H1 (cell line): ENCODE results near the gene RNASE4.

Experiments used
- CHD2 ChIP-seq: IDR thresholded peaks from 2 replicates; pipeline ENCODE4 v1.6.1; 2012; ENCODE audit warnings: low read length, improper control_type of control experiment
- CTCF ChIP-seq, 3 experiments: IDR thresholded peaks; 1 replicate in 2 of 3; 2 replicates in 1 of 3; pipeline versions ENCODE4 v1.5.1 to v1.6.1; 2011; ENCODE audit warnings: low read length in 3 of 3, mild to moderate bottlenecking in 3 of 3, inconsistent platforms in 2 of 3, low read depth in 1 of 3, moderate library complexity in 1 of 3; ENCODE audit not compliant: insufficient read depth in 1 of 3; ENCODE audit errors: control extremely low read depth in 1 of 3
- EP300 ChIP-seq, 2 experiments: IDR thresholded peaks; 1 replicate in 1 of 2; 2 replicates in 1 of 2; pipeline ENCODE4 v1.6.1; 2011 to 2012; ENCODE audit warnings: low read depth in 2 of 2, low read length in 2 of 2, mild to moderate bottlenecking in 2 of 2, borderline replicate concordance in 1 of 2, inconsistent platforms in 1 of 2, moderate library complexity in 1 of 2
- EZH2 ChIP-seq: fragments of 200-600 bp; sonication (generic); IDR thresholded peaks from 2 replicates; pipeline ENCODE4 v1.7.1; 2012; ENCODE audit warnings: low read depth, mild to moderate bottlenecking, moderate library complexity, low read length, inconsistent platforms; ENCODE audit not compliant: severe bottlenecking
- GTF2F1 ChIP-seq: IDR thresholded peaks from 2 replicates; pipeline ENCODE4 v1.6.1; 2012; ENCODE audit warnings: low read depth, low read length, improper control_type of control experiment, borderline replicate concordance
- JUN ChIP-seq: IDR thresholded peaks from 2 replicates; pipeline ENCODE4 v1.6.1; 2011; ENCODE audit warnings: low read depth, mild to moderate bottlenecking, improper control_type of control experiment, low read length
- MAX ChIP-seq: IDR thresholded peaks from 2 replicates; pipeline ENCODE4 v1.6.1; 2012; ENCODE audit warnings: inconsistent platforms
- POLR2A ChIP-seq, 2 experiments: IDR thresholded peaks; 1 replicate in 1 of 2; 2 replicates in 1 of 2; pipeline ENCODE4 v1.6.1; 2011; ENCODE audit warnings: low read depth in 2 of 2, low read length in 2 of 2, mild to moderate bottlenecking in 2 of 2; ENCODE audit errors: control extremely low read depth in 1 of 2
- POLR2AphosphoS5 ChIP-seq: IDR thresholded peaks from 2 replicates; pipeline ENCODE4 v1.6.1; 2011; ENCODE audit warnings: low read depth, low read length
- TEAD4 ChIP-seq: IDR thresholded peaks from 2 replicates; pipeline ENCODE4 v1.6.1; 2012; ENCODE audit warnings: low read depth, low read length, inconsistent platforms, mixed read lengths
- YY1 ChIP-seq: IDR thresholded peaks from 2 replicates; pipeline ENCODE4 v1.6.1; 2011; ENCODE audit warnings: low read depth, mild to moderate bottlenecking, low read length
- ZNF274 ChIP-seq: IDR thresholded peaks from 2 replicates; pipeline ENCODE4 v1.7.0; 2012; ENCODE audit warnings: low read length, borderline replicate concordance; ENCODE audit errors: extremely low read depth
- TF ChIP-seq, protein P1 (sequence below): IDR thresholded peaks from 2 replicates; pipeline ENCODE4 v1.6.1; 2011; ENCODE audit warnings: low read depth, mild to moderate bottlenecking, low read length; ENCODE audit not compliant: insufficient read depth

DNA sequence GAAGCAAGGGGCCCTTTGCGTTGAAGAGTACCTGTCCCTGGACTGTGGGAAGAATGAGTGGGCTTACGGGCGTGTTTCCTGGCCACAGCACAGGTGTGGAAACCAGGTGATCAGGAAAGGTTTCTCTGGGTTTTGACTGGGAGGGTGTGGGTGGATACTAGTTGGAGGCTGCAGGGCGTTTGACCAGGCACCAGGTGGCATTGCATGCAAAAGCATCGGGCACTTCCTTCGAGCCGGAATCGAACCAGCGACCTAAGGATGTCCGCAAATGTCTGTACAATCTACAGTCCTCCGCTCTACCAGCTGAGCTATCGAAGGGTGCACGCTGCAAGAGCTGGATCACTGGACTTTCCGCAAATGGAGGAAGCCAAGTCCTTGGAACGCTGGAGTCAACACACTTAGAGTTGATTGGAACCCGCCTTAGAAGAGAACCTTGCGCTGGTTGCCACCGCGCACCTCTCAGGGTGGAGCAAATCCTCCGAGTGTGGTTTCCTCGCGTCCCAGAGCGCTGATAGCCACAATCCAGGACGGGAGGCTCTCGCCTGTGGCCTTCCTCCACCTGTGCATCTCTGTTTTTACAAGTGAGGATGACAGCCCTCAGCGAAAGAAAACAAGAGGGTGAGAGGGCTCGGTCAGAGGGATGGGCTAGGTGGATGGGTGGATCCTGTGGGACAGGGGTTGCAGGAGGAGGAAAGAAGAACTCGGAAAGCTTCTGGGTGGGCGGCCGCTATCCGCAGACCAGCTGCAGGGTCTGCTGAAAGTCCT is 21.2 kb upstream of the RNASE4 start:
- TF ChIP-seq YY1 (no peak; the same call in 1 of the 2 replicates), POLR2A (IDR thresholded peaks at IDR 0.05; ENCODE audit: control extremely low read depth in 1 of 2, low read depth in 2 of 2, low read length in 2 of 2) (no peak), GTF2F1 (no peak), MAX (0 out of 2 replicates have a peak, but pooled peaks have one; percentile 6), CTCF (IDR thresholded peaks at IDR 0.05; ENCODE audit: control extremely low read depth in 1 of 3, insufficient read depth in 1 of 3, low read depth in 1 of 3, low read length in 3 of 3) (peak; percentile 57 to 86 (median 83)), EZH2 (no peak), POLR2AphosphoS5 (no peak), CHD2 (0 out of 2 replicates have a peak, but pooled peaks have one; percentile 38), TEAD4 (peak; percentile 60; the same call in 1 of the 2 replicates), ZNF274 (no peak), EP300 (IDR thresholded peaks at IDR 0.05; ENCODE audit: borderline replicate concordance in 1 of 2, low read depth in 2 of 2, low read length in 2 of 2) (no peak), JUN (no peak)
- TF ChIP-seq, protein P1, sequence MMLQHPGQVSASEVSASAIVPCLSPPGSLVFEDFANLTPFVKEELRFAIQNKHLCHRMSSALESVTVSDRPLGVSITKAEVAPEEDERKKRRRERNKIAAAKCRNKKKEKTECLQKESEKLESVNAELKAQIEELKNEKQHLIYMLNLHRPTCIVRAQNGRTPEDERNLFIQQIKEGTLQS: no peak
